OCI-LY3 (cell line): ENCODE data around the gene C19orf53.

Source experiments
- H2AFZ ChIP-seq: fragments of 200-600, 300-600 bp; shearing (Covaris generic); 2 replicates; pipeline ENCODE4 v1.6.0; 2014; ENCODE audit warnings: antibody characterized with exemption, low read depth, low read length
- H3K27ac ChIP-seq: fragments of 200-600, 300-600 bp; sonication (generic); 2 replicates; pipeline ENCODE4 v1.5.1; 2014; ENCODE audit warnings: mild to moderate bottlenecking, low read length, moderate library complexity, mixed read lengths
- H3K27me3 ChIP-seq: fragments of 200-600, 300-600 bp; sonication (generic); 2 replicates; pipeline ENCODE4 v1.6.1; 2014; ENCODE audit warnings: low read depth, low read length, mixed read lengths
- H3K36me3 ChIP-seq: fragments of 200-600, 300-600 bp; sonication (generic); replicated peaks from 2 replicates; pipeline ENCODE3; 2014; ENCODE audit warnings: low read depth, low read length, mixed read lengths
- H3K4me1 ChIP-seq: fragments of 300-600, 200-600 bp; sonication (generic); 2 replicates; pipeline ENCODE4 v1.6.1; 2014; ENCODE audit warnings: low read length, mixed read lengths
- H3K4me2 ChIP-seq: fragments of 200-600, 300-600 bp; sonication (generic); 2 replicates; pipeline ENCODE4 v1.6.1; 2014; ENCODE audit warnings: low read length, mixed read lengths
- H3K4me3 ChIP-seq: fragments of 300-600, 200-600 bp; sonication (generic); 2 replicates; pipeline ENCODE4 v1.5.1; 2014; ENCODE audit warnings: antibody characterized with exemption, mild to moderate bottlenecking, low read length, moderate library complexity
- H3K79me2 ChIP-seq: fragments of 300-600, 200-600 bp; shearing (Covaris generic); 2 replicates; pipeline ENCODE4 v1.6.1; 2014; ENCODE audit warnings: mild to moderate bottlenecking, low read length, mixed read lengths
- H3K9ac ChIP-seq: fragments of 300-600, 200-600 bp; shearing (Covaris generic); 2 replicates; pipeline ENCODE4 v1.6.0; 2014; ENCODE audit warnings: mild to moderate bottlenecking, low read length, moderate library complexity
- H3K9me3 ChIP-seq: fragments of 200-600, 300-600 bp; shearing (Covaris generic); 2 replicates; pipeline ENCODE4 v1.6.1; 2014; ENCODE audit warnings: low read length, mixed read lengths; ENCODE audit not compliant: insufficient read depth
- H4K20me1 ChIP-seq: fragments of 200-600, 300-600 bp; sonication (generic); 2 replicates; pipeline ENCODE4 v1.6.1; 2016; ENCODE audit warnings: low read length, mixed read lengths; ENCODE audit not compliant: insufficient read depth
- CTCF ChIP-seq: fragments of 200-600, 300-600 bp; sonication (generic); IDR thresholded peaks from 2 replicates; pipeline ENCODE4 v1.5.1; 2014; ENCODE audit warnings: antibody characterized with exemption, low read length, low read depth
- EZH2phosphoT487 ChIP-seq: fragments of 200-600 bp; shearing (Covaris generic); IDR thresholded peaks from 2 replicates; pipeline ENCODE4 v1.6.1; 2018; ENCODE audit warnings: antibody characterized with exemption, mixed run types, low read depth

C19orf53 gene

DNA sequence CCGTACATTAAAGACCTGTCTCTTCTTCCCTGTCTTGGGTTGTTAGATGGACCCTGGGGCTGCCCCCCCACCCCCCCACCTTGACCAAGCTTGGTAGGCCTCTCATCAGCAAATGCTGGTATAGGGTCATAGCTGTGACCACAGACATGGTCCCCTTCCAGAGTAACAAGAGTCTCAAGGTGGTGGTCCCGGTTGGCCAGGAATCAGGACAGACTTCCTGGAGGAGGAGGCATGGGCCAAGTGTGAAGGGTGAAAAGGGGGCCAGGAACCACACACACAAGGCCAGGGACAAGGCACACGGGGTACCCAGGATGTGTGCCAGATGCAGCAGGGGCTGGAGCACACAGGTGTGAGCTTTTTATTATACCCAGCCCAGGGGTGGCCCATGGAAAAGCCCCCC lies 11.0 kb upstream of the C19orf53 start:
- no peaks in the 10 kb centered on the region; the same call in 1 of the 2 replicates for H4K20me1 ChIP-seq
- H3K9me3 ChIP-seq = no peaks in the 10 kb centered on the region
- H3K36me3 ChIP-seq = peaks cover 18% of the 10 kb centered on the region
- peak overlapping the region; percentile 88 for H3K4me3 ChIP-seq
- no peak overlapping the region for H3K9ac ChIP-seq
- H3K79me2 ChIP-seq = peaks cover 20% of the 10 kb centered on the region
- no peak overlapping the region for H3K4me2 ChIP-seq
- H2AFZ ChIP-seq = no peak overlapping the region
- no peak overlapping the region for H3K27ac ChIP-seq
- H3K4me1 ChIP-seq = peaks cover 8% of the 10 kb centered on the region
- H3K27me3 ChIP-seq = no peaks in the 10 kb centered on the region
- TF ChIP-seq EZH2phosphoT487 (no peak), CTCF (no peak)

DNA sequence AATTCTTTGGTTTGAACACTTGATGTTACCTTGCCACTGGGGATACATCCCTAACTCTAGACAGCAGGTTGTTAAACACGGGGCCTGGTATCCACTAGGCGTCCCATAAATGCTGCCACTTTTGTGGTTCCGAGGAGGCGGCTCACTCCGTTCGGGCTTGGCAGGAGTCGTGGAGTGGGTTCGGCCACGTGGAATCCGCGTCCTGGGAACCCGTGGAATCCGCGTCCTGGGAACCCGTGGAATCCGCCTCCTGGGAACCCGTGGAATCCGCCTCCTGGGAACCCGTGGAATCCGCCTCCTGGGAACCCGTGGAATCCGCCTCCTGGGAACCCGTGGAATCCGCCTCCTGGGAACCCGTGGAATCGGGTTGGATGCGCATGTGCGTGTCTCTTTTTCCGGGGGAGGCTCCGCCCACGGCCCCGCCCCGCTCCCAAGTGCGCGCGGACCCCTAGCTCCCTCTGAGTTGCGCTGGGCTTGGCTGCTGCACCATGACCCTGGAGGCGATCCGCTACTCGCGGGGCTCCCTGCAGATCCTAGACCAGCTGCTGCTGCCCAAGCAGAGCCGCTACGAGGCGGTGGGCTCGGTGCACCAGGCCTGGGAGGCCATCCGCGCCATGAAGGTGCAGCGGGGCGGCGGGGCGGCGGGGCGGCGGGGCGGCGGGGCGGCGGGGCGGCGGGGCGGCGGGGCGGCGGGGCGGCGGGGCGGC lies 10.0 kb upstream of the C19orf53 start, which contains the start of gene MRI1:
MRI1 (plus strand) TSS at position 422 of the 707 bp plus-strand sequence; CDS start at position 489, 67 bp downstream.
- H3K4me2 ChIP-seq = peak within 1 kb of the TSS; percentile 96
- H3K9me3 ChIP-seq = no peaks in the 10 kb centered on the region
- H3K27me3 ChIP-seq = no peaks in the 10 kb centered on the region
- H3K79me2 ChIP-seq = peaks cover 20% of the 10 kb centered on the region
- peak within 1 kb of the TSS; percentile 88 for H3K4me3 ChIP-seq
- peak within 1 kb of the TSS; percentile 76 for H3K9ac ChIP-seq
- peak within 1 kb of the TSS; percentile 73; the same call in 1 of the 2 replicates for H2AFZ ChIP-seq
- peak within 1 kb of the TSS; percentile 11; the same call in 1 of the 2 replicates for H3K27ac ChIP-seq
- H4K20me1 ChIP-seq = no peaks in the 10 kb centered on the region; the same call in 1 of the 2 replicates
- H3K36me3 ChIP-seq = peaks cover 21% of the 10 kb centered on the region
- H3K4me1 ChIP-seq = peaks cover 8% of the 10 kb centered on the region
- no peak for TF ChIP-seq EZH2phosphoT487
- no peak for TF ChIP-seq CTCF

DNA sequence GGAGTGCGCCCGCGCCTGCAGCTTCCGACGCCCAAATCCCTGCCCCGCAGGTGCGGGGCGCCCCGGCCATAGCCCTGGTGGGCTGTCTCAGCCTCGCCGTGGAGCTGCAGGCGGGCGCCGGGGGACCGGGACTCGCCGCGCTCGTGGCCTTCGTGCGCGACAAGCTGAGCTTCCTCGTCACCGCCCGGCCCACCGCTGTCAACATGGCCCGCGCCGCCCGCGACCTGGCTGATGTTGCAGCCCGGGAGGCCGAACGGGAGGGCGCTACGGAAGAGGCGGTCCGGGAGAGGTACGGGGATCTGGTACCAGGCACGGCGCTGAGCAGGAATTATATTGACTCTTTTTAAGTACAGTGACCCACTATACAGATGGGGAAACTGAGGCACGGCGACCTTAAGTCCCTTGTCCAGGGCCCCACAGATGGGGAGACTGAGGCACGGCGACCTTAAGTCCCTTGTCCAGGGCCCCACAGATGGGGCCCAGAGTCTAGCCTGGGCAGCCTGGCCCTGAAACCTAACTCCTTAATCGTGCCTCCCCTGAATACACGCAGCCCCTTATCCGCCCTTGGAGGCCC lies 9.3 kb upstream of the C19orf53 start:
- Histone ChIP-seq H2AFZ (no peak overlapping the region), H3K9me3 (no peaks in the 10 kb centered on the region), H3K79me2 (peaks cover 20% of the 10 kb centered on the region), H3K9ac (peak overlapping the region; percentile 59), H3K4me2 (peak overlapping the region; percentile 80), H3K27ac (no peak overlapping the region), H3K36me3 (peaks cover 22% of the 10 kb centered on the region), H4K20me1 (no peaks in the 10 kb centered on the region; the same call in 1 of the 2 replicates), H3K27me3 (no peaks in the 10 kb centered on the region), H3K4me1 (peaks cover 8% of the 10 kb centered on the region), H3K4me3 (peak overlapping the region; percentile 88)
- no peak for TF ChIP-seq EZH2phosphoT487
- TF ChIP-seq CTCF = no peak

DNA sequence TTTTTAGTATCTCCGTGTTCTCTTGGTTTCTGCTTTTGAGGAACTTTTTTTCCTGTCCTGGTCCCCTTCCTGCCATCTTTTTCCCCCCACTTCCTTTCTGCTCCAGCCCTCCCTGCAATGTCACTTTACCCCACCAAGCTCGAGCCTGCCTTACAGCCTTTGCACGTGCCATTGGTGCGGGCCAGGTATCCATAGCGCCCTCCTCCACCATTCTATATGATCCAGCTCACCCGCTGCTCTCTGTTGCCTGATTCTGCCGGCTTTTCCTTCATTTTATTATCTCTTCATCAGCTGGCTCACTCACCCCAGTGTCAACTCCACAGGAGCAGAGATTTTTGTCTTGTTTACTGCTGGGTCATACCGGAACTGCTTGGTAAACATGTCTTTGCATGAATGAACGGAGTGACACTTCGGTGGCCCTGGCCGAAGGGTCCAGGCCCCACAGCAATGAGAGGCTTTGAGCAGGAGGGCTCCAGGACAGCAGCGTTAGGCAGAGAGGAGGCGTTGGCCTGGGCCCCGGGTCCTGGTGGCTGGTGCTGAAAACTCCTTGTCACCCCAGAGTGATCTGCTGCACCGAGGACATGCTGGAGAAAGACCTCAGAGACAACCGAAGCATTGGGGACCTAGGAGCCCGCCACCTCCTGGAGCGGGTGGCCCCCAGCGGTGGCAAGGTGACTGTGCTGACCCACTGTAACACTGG lies 8.7 kb upstream of the C19orf53 start:
- Histone ChIP-seq H3K4me2 (peak overlapping the region; percentile 80), H3K36me3 (peaks cover 22% of the 10 kb centered on the region), H4K20me1 (no peaks in the 10 kb centered on the region; the same call in 1 of the 2 replicates), H3K9me3 (no peaks in the 10 kb centered on the region), H3K4me1 (peaks cover 8% of the 10 kb centered on the region), H3K27ac (no peak overlapping the region), H2AFZ (no peak overlapping the region), H3K4me3 (peak overlapping the region; percentile 88), H3K79me2 (peaks cover 20% of the 10 kb centered on the region), H3K27me3 (no peaks in the 10 kb centered on the region), H3K9ac (peak overlapping the region; percentile 59; the same call in 1 of the 2 replicates)
- TF ChIP-seq EZH2phosphoT487 = no peak
- TF ChIP-seq CTCF = no peak
